NB4 (cell line): ENCODE data around the gene DSTN.

Experiments used
- CTCF ChIP-seq: IDR thresholded peaks from one replicate; pipeline ENCODE4 v1.5.1; 2012; ENCODE audit warnings: low read depth, low read length
- POLR2A ChIP-seq: IDR thresholded peaks from 2 replicates; pipeline ENCODE4 v1.6.1; 2011; ENCODE audit warnings: mild to moderate bottlenecking; ENCODE audit not compliant: insufficient read length; ENCODE audit errors: extremely low read depth

- TF ChIP-seq CTCF, result no peak
- TF ChIP-seq POLR2A, result no peak
These were observed 64.1 kb downstream of the DSTN start for GRCh38 chr20:17633850-17634500.
